Skeletal muscle satellite cell (primary cell): Measurements from ENCODE around the gene DUSP5. TPM values are rescaled to one million over a fixed set of nuclear protein-coding genes. Genes with fewer than 3 reads are reported as not detected.

Experiments used
- H3K27me3 ChIP-seq: 2 replicates; pipeline ENCODE4 v1.7.0; 2013; ENCODE audit warnings: low read length; ENCODE audit not compliant: control insufficient read depth, insufficient read depth
- H3K36me3 ChIP-seq: 2 replicates; pipeline ENCODE4 v1.7.0; 2013; ENCODE audit warnings: mild to moderate bottlenecking, control low read depth, low read length; ENCODE audit not compliant: insufficient read depth
- H3K4me1 ChIP-seq: 2 replicates; pipeline ENCODE4 v1.7.0; 2013; ENCODE audit warnings: low read length; ENCODE audit not compliant: control insufficient read depth, insufficient read depth
- H3K4me2 ChIP-seq: 2 replicates; pipeline ENCODE4 v1.7.0; 2013; ENCODE audit warnings: mild to moderate bottlenecking, low read length
- H3K4me3 ChIP-seq: 2 replicates; pipeline ENCODE4 v1.7.0; 2013; ENCODE audit warnings: low read length
- H3K9ac ChIP-seq: 2 replicates; pipeline ENCODE4 v1.7.0; 2013; ENCODE audit warnings: mild to moderate bottlenecking, low read depth, low read length, moderate library complexity
- H3K9me3 ChIP-seq: replicated peaks from 2 replicates; pipeline ENCODE4 v1.7.0; 2013; ENCODE audit warnings: mild to moderate bottlenecking, control low read depth, low read length
- total RNA-seq: library from RNA; depleted of rRNA; stranded (reverse); fragments of >200 nt; gene quantifications from 2 replicates; pipeline ENCODE4 v1.2.3, GENCODE V29; 2012; rRNA removed

Gene DUSP5, protein sequence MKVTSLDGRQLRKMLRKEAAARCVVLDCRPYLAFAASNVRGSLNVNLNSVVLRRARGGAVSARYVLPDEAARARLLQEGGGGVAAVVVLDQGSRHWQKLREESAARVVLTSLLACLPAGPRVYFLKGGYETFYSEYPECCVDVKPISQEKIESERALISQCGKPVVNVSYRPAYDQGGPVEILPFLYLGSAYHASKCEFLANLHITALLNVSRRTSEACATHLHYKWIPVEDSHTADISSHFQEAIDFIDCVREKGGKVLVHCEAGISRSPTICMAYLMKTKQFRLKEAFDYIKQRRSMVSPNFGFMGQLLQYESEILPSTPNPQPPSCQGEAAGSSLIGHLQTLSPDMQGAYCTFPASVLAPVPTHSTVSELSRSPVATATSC
- 35.2 and 70.1 TPM in 2 replicates for total RNA-seq

DNA sequence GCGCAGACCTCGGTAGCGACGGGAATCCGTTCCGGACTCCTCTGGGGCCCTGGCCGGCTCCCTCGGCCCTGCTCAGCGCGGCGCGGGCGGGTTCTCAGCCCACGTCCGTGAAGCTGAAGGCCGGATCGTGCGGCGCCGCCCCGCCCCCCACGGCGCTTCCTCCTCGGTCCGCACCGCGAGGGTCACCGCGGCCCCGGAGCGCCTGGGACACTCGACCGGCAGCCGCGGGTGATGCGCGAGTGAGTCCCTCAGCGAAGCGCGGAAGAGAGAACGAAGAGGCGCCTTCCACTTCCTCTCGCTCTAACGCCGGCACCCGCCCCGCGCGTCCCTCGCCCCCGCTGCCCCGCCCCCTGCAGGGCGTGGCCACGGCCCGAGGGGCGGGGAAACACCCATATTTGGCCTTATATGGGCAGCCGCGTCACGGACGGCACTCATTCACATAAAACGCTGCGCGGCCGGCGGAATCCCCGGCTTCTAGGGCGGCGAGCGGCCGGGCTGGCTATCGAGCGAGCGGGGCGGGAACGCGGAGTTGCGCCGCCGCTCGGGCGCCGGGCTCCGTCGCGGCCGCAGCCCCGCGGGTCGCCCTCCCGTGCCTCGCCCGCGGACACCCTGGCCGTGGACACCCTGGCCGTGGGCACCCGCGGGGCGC is at the start of gene DUSP5:
TSS of gene DUSP5 (plus strand) at position 470 of the 649 bp plus-strand sequence. CDS start 215 bp downstream, outside the sequence.
- no peaks in the 10 kb centered on the region for H3K9me3 ChIP-seq
- H3K4me2 ChIP-seq: peak within 1 kb of the TSS; percentile 96
- H3K27me3 ChIP-seq: no peaks in the 10 kb centered on the region
- peak within 1 kb of the TSS; percentile 99 for H3K9ac ChIP-seq
- H3K4me1 ChIP-seq: peaks cover 40% of the 10 kb centered on the region
- peaks cover 25% of the 10 kb centered on the region for H3K36me3 ChIP-seq
- peak within 1 kb of the TSS; percentile 86 for H3K4me3 ChIP-seq

DNA sequence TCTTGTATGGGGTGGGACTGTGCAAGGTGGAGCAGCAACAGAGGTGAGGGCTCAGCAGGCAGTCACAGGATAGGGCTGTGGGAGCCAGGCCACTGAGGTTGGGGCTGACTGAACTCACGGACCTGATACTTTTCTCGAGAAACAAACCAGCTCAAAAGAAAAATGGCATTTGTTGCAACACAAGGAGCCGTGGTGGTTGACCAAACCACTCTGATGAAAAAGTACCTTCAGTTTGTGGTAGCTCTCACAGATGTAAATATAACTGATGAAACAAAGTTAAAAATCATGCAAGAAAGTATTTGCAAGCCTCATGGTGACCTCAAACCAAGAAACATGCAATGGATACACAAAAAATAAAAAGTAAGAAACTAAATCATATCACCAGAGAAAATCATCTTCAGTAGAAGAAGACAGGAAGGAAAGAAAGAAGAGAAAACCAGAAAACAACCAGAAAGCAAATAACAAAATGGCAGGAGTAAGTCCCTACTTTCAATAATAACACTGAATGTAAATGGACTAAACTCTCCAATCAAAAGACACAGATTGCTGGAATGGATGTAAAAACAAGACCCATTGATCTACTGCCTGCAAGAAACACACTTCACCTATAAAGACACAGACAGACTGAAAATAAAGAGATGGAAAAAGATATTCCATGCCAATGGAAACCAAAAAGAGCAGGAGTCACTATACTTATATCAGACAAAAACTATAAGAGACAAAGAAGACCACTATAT is 48.9 kb upstream of the DUSP5 start:
- H3K4me2 ChIP-seq: no peak overlapping the region
- H3K36me3 ChIP-seq: no peaks in the 10 kb centered on the region
- peaks cover 22% of the 10 kb centered on the region for H3K4me1 ChIP-seq
- H3K9ac ChIP-seq: no peak overlapping the region
- H3K9me3 ChIP-seq: no peaks in the 10 kb centered on the region
- no peaks in the 10 kb centered on the region for H3K27me3 ChIP-seq
- no peak overlapping the region for H3K4me3 ChIP-seq

DNA sequence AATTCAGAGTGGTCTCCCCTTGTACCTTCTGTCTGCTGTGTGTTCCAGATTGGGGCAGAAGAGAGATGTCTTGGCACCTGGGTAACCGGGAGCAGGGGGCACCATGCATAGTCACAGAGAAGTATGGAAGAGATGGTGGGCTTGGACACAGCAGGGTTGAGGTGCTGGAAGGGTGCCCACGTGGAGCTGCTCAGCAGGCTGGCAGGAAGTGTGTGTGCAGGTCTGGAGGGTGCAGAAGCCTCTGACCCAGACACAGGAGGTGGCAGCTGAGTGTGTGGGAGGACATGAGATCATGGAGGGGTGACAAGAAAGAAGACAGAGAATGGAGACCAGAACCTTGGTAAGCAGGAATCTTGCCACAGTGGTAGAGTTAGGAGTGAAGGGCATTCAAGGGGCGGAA is 42.3 kb upstream of the DUSP5 start:
- Histone ChIP-seq H3K9me3 (no peaks in the 10 kb centered on the region), H3K4me2 (no peak overlapping the region), H3K4me3 (no peak overlapping the region), H3K27me3 (no peaks in the 10 kb centered on the region), H3K36me3 (no peaks in the 10 kb centered on the region), H3K4me1 (peaks cover 26% of the 10 kb centered on the region), H3K9ac (no peak overlapping the region)

DNA sequence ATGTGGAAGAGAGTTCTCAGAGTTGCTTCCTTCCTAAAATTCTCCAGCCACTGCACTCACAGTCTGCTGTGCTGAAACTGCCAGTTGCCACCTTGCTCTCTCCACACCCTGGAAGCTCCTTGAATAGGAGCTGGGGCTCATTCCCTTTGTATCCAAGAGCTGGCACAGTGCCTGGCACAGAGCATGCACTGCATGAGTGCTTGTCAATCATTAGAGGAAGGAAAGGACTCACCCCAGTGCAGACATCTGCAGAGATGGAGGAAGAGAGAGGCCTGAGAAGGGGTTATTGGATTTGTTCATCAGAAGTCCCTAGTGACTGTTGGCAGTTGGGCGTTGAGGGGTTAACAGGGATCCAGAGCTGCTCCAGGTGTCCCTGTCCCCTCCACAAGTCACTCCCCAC is 41.7 kb upstream of the DUSP5 start:
- H3K4me3 ChIP-seq: no peak overlapping the region
- H3K36me3 ChIP-seq: no peaks in the 10 kb centered on the region
- H3K4me2 ChIP-seq: no peak overlapping the region
- no peaks in the 10 kb centered on the region for H3K27me3 ChIP-seq
- peaks cover 31% of the 10 kb centered on the region for H3K4me1 ChIP-seq
- no peaks in the 10 kb centered on the region for H3K9me3 ChIP-seq
- H3K9ac ChIP-seq: peak overlapping the region; percentile 34

DNA sequence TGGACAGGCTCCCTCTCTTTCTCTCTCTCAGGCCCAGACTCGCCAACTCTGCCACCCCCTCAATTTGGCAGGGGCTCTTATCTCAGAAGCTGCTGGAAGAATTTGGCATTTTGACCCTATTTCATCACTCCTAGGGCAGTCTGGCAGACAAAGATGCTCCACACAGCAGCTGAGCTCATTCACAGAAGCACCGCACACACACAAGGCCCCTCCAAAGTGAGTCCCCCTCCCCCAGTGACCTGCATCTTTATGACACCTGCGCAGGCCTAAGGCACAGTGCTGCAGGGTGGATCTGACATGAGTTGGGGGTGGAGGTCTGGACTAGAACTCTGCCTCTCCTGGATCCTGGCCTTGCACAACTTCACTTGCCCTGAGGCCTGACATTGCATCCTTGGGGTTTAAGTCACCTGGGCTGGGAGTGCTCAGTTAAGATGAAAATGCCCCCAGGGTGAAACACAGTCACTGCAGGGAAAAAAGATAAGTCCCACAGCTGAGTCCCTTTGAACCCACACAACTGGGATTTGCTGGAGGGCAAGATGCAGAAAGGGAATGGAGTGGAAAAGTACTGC is 41.1 kb upstream of the DUSP5 start:
- peaks cover 31% of the 10 kb centered on the region for H3K4me1 ChIP-seq
- no peak overlapping the region for H3K4me3 ChIP-seq
- no peaks in the 10 kb centered on the region for H3K9me3 ChIP-seq
- peak overlapping the region; percentile 34 for H3K9ac ChIP-seq
- H3K27me3 ChIP-seq: no peaks in the 10 kb centered on the region
- no peak overlapping the region for H3K4me2 ChIP-seq
- H3K36me3 ChIP-seq: no peaks in the 10 kb centered on the region

DNA sequence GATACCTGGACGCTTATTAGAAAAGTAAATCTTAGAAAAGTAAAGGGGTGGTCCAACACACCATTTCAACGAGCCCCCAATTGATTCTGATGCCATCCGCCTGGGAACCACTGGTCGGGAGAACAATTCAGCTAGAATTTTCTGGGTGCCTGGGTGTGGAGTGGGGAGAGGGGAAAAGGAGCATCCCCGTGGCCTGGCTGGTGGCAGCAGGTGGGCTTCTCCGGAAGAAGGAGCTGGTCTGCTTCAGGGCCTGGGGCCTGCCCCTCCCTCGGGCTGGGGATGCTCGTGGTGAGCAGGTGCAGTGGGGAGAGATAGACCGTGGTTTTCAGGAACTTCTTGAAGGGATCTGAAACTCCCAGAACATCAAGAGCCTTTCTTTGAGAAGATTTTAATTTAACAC is 39.9 kb upstream of the DUSP5 start:
- H3K36me3 ChIP-seq: no peaks in the 10 kb centered on the region
- no peaks in the 10 kb centered on the region for H3K27me3 ChIP-seq
- H3K4me2 ChIP-seq: no peak overlapping the region
- H3K9me3 ChIP-seq: no peaks in the 10 kb centered on the region
- no peak overlapping the region for H3K4me3 ChIP-seq
- no peak overlapping the region for H3K9ac ChIP-seq
- peaks cover 31% of the 10 kb centered on the region for H3K4me1 ChIP-seq

DNA sequence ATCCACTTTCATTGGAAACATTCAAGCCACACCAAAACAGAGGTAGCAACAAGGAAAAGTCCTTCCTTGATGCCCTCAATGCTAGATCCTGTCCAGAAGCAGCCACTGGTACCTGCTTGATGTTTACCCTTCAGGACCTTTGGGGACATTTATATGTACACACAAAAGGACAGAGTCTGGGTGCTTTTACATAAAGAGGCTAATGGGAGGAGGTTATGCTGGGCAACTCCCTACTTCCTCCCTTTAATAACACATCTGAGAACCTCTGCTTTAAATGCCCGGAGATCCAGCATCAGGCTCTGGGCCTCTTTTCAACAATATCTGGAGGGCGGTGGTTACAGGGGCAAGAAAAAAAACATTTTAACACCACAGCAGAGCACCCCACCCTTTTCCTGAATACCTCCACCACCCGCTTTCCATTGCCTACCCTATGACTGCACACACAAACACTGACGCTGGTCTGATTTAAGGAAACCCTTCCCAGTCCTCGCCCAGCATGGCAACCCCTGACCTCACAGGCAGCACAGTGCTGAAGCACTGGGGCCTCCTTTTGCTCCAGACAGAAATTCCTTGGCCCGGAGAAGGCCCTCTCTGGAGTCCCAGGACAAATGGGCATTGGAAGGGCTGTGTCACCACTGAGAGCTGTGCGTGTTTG is 39.3 kb upstream of the DUSP5 start:
- Histone ChIP-seq H3K4me1 (peaks cover 31% of the 10 kb centered on the region), H3K27me3 (no peaks in the 10 kb centered on the region), H3K9ac (no peak overlapping the region), H3K4me2 (no peak overlapping the region), H3K36me3 (no peaks in the 10 kb centered on the region), H3K9me3 (no peaks in the 10 kb centered on the region), H3K4me3 (no peak overlapping the region)

DNA sequence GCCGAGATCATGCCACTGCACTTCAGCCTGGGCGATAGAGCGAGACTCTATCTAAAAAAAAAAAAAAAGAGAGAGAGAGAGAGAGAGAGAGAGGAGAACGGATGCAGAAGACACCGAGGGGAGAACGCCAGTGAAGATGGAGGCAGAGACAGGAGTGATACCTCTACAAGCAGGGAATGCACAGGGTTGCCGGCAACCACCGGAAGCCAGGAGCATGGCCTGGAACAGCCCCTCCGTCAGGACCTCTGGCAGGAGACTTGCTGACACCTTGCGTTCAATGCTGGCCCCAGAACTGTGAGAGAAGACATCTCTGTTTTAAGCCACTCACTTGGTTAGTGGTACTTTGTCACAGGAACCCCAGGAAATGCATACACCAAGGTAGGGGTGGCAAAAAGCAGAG is 38.1 kb upstream of the DUSP5 start:
- peaks cover 31% of the 10 kb centered on the region for H3K4me1 ChIP-seq

DNA sequence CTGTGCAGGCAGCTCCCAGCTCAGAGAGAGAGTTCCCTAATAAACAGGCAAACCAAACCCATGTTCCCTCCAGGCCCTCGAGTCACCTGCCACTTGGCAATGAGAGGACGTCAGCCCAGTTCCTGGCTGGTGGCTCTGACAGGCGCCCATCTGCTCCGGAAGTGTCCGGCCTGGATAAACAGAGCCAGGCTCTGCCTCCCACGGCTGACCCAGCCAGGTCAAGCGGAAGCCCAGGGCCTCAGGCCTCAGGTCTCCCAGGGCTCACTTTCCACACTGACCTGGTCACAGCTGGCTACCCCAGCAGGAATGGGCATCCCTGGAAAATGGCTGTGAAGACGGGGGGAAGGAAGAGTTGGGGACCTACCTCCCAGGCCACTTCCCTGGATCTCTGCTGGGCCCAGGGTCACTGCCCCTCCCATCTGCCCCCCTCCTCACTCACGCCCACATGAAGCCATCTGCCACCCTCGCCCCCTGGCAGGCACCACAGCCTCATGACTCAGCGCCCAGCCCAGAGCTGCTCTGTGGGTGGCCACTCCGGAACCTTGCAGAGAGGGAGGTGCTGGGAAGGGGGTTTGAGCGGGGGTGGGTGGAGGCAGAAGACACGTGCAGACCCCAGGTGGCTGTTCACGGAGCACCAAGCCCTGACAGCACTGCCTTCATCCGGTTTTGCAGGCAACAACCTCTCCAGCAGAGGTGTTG is 37.4 kb upstream of the DUSP5 start:
- no peaks in the 10 kb centered on the region for H3K27me3 ChIP-seq
- H3K4me1 ChIP-seq: peaks cover 31% of the 10 kb centered on the region
- H3K9me3 ChIP-seq: no peaks in the 10 kb centered on the region
- H3K4me3 ChIP-seq: no peak overlapping the region
- H3K4me2 ChIP-seq: peak overlapping the region; percentile 59
- peak overlapping the region; percentile 26 for H3K9ac ChIP-seq
- no peaks in the 10 kb centered on the region for H3K36me3 ChIP-seq

More for the DNA sequence above, 38.1 kb upstream of the DUSP5 start:
- Histone ChIP-seq H3K27me3 (no peaks in the 10 kb centered on the region), H3K9ac (peak overlapping the region; percentile 26), H3K4me3 (no peak overlapping the region), H3K4me2 (no peak overlapping the region), H3K9me3 (no peaks in the 10 kb centered on the region), H3K36me3 (no peaks in the 10 kb centered on the region)

DNA sequence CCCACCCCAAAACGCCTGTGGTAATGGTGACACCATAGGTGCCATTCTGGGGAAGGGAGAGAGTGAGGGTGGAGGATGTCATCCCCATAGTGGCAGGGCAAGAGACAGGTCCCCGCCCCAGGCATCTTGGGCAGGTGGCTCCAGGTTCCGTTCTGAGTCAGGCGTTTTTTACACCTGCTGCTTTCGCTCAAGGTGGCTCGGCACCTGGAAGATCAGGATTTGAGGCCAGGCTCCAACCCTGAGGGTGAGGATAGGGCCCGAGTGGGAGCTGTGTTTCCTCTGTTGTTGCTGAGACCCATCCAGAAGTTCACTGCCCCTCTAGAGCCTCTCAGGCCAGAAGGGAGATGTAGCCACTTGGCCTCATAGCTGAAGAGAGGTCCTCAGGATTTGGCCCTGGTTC is 36.6 kb upstream of the DUSP5 start:
- H3K4me1 ChIP-seq: peaks cover 23% of the 10 kb centered on the region
- H3K9ac ChIP-seq: no peak overlapping the region
- H3K4me3 ChIP-seq: no peak overlapping the region
- no peaks in the 10 kb centered on the region for H3K36me3 ChIP-seq
- no peaks in the 10 kb centered on the region for H3K27me3 ChIP-seq
- no peaks in the 10 kb centered on the region for H3K9me3 ChIP-seq
- H3K4me2 ChIP-seq: no peak overlapping the region
